ENCODE results near the gene PHAX.
"Not testable (repeated sequence)": the region's sequence is repeated elsewhere in the genome, so short reads cannot be mapped to it uniquely, and the experiment has no call there.

PHAX gene

GRCh38 chr5:126603402-126603991, 2.8 kb downstream of the PHAX start:
- no peak for DNase-seq (ENCODE audit: low read depth in 2 of 2, low spot score in 1 of 2)

GRCh38 chr5:126605525-126605924, 4.8 kb downstream of the PHAX start:
- no peak for DNase-seq (ENCODE audit: low read depth in 2 of 2, low spot score in 1 of 2)

DNA sequence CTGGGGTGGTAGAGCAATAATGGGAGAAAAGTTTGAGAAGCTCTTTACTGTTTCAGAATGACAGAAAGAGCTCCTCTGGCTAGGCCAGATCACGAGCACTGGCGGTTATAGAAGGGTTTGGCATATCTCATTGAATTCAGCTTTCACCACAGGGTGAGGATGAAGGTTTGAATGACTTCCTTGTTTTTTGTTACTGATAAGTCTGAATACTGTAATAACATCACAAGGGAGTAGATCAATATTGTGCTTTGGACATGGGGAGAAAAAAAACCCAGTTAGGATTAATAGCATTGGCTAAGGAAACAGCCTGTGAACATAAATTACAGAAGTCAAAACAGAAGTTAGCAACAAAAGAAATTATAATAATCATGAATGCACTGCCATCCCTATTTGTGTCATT, 9.4 kb downstream of the PHAX start:
- DNase-seq (ENCODE audit: low read depth in 2 of 2, low spot score in 1 of 2) = no peak

DNA sequence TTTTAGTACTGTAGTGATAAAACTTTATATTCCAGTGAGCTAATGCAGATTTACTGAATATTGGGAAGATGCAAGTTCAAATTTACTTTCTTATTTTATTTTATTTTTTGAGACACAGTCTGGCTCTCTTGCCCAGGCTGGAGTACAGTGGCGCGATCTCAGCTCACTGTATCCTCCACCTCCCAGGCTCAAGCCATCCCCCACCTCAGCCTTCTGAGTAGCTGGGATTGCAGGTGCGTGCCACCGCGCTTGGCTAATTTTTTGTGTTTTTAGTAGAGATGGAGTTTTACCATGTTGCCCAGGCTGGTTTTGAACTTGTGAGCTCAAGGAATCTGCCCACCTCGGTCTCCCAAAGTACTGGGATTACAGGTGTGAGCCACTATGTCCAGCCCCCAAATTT, 9.9 kb downstream of the PHAX start:
- no peak for DNase-seq (ENCODE audit: low read depth in 2 of 2, low spot score in 1 of 2)

DNA sequence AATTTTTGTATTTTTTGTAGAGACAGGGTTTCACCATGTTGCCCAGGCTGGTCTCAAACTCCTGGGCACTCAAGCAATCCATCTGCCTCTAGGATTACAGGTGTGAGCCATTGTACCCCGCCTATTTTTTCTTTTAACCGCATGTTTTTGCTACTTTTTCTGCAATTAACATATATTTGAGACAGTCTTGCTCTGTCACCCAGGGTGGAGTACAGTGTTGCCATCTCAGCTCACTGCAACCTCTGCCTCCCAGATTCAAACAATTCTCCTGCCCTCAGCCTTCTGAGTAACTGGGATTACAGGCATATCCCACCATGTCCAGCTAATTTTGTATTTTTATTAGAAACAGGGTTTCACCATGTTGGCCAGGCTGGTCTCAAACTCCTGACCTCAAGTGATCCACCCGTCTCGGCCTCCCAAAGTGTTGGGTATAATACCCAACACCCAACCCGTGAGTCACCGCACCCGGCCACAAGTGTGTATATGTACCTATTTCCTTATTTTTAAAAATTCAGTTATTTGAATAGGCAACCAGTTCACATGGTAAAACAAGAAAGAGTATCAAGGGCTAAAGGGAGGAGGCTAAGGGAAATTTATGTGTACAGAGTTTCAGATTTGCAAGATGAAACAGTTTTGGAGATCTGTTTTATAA, 13.3 kb downstream of the PHAX start:
- no peak for DNase-seq (ENCODE audit: low read depth in 2 of 2, low spot score in 1 of 2)

GRCh38 chr5:126615286-126615685, 14.5 kb downstream of the PHAX start:
- DNase-seq (ENCODE audit: low read depth in 2 of 2, low spot score in 1 of 2) = no peak

DNA sequence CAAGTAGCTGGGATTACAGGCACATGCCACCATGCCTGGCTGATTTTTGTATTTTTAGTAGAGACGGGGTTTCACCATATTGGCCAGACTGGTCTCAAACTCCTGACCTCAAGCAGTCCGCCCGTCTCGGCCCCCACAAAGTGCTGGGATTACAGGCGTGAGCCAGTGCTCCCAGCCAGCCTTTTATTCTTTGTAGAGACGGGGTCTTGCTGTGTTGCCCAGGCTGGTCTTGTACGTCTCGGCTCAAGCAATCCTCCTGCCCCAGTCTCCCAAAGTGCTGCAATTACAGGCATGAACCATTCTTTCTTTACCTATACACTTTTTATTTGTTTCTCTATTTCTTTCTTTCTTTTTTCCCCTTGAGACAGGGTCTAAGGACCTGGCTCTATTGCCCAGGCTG, 16.9 kb downstream of the PHAX start:
- not testable (repeated sequence) for DNase-seq (ENCODE audit: low read depth in 2 of 2, low spot score in 1 of 2)

GRCh38 chr5:126619781-126620180, 19.0 kb downstream of the PHAX start:
- no peak for DNase-seq (ENCODE audit: low read depth in 2 of 2, low spot score in 1 of 2)

GRCh38 chr5:126624534-126624933, 23.8 kb downstream of the PHAX start:
- DNase-seq (ENCODE audit: low read depth in 2 of 2, low spot score in 1 of 2) = no peak

- DNase-seq (ENCODE audit: low read depth in 2 of 2, low spot score in 1 of 2) = no peak
These were observed 27.4 kb downstream of the PHAX start for GRCh38 chr5:126628102-126628501.

- no peak for DNase-seq (ENCODE audit: low read depth in 2 of 2, low spot score in 1 of 2)
These were observed 31.2 kb downstream of the PHAX start for GRCh38 chr5:126631920-126632319.

GRCh38 chr5:126633552-126633951, 32.8 kb downstream of the PHAX start:
- no peak for DNase-seq (ENCODE audit: low read depth in 2 of 2, low spot score in 1 of 2)

- no peak for DNase-seq (ENCODE audit: low read depth in 2 of 2, low spot score in 1 of 2)
These were observed 34.8 kb downstream of the PHAX start for GRCh38 chr5:126635585-126635984.

- DNase-seq (ENCODE audit: low read depth in 2 of 2, low spot score in 1 of 2) = no peak
These were observed 36.2 kb downstream of the PHAX start for GRCh38 chr5:126636956-126637355.

DNA sequence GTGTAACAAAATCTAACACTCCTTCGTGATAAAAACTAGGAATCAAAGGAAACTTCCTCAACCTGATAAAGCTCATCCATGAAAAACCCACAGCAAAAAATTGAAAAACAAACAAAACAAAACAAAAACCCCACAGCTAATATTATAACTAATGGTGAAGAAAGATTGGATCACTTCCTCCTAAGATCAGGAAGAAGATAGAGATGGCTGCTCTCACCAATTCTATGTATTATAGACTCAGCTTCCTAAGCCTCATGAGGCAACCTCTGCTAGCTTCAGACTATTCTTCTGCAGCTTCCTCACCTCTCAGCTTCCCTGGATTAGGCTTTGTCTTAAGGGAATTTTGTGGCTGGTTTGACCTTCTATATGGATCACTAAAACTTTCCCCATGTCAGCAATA, 40.1 kb downstream of the PHAX start:
- no peak for DNase-seq (ENCODE audit: low read depth in 2 of 2, low spot score in 1 of 2)

DNA sequence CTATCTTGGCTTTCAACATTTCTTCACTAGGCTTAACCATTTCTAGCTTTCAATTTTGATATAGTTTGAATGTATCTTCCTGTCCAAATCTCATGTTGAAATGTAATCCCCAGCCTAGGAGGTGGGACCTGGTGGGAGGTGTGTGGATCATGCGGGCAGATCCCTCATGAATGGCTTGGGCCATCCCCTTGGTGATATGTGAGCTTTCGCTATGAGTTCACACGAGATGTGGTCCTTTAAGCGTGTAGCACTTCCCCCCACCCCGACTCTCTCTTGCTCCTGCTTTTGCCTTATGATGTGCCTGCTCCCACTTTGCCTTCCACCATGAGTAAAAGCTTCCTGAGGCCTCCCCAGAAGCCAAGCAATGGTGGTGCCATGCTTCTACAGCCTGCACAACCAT, 40.6 kb downstream of the PHAX start:
- no peak for DNase-seq (ENCODE audit: low read depth in 2 of 2, low spot score in 1 of 2)

DNA sequence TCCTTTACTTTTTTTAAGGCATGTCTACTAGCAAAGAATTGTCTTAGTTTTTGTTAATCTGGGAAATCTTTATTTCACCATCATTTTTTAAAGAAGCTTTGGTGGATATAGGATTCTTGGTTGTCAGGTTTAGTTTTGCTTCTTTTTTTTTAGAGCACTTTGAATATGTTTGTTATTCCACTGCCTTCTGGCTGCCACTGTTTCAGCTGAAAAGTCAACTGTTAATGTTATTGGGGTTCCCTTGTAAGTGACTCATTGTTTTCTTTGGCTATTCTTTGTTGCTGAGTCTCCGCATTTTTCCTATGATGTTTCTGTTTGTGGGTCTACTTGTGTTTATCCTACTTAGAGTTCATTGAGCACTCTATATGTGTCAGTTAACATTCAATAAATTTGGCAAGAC, 44.4 kb downstream of the PHAX start:
- DNase-seq (ENCODE audit: low read depth in 2 of 2, low spot score in 1 of 2) = no peak

GRCh38 chr5:126647071-126647470, 46.3 kb downstream of the PHAX start:
- DNase-seq (ENCODE audit: low read depth in 2 of 2, low spot score in 1 of 2) = no peak

DNA sequence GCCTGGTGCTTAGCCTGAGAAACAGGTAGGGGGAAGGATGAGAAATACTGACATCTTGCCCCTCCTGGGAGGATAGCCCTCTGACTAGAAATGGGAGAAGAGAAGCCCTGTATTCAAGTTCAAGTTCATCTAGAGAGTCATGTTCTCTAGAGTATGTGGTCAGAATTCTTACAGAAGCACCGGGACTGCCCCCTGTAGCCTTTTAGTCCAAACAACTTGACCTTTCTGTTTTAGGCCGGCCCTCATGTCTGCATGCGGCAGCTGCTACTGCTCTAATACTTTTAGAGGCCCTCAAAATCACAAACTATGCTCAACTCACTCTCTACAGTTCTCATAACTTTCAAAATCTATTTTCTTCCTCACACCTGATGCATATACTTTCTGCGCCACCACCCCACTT, 47.7 kb downstream of the PHAX start:
- no peak for DNase-seq (ENCODE audit: low read depth in 2 of 2, low spot score in 1 of 2)

DNA sequence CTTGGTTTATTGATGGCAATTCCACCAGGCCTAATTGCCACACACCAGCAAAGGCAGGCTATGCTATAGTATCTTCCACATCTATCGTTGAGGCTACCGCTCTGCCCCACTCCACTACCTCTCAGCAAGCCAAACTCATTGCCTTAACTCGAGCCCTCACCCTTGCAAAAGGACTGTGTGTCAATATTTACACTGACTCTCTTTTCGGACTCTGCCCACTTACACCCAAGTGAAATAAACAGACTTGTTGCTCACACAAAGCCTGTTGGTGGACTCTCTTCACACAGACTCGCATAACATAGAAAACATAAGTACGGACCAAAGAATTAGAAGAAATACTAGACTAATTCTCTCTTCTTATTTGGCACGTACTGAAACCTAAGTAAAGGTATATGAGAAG, 48.3 kb downstream of the PHAX start:
- not testable (repeated sequence) for DNase-seq (ENCODE audit: low read depth in 2 of 2, low spot score in 1 of 2)

GRCh38 chr5:126649709-126650108, 49.0 kb downstream of the PHAX start:
- not testable (repeated sequence) for DNase-seq (ENCODE audit: low read depth in 2 of 2, low spot score in 1 of 2)

DNA sequence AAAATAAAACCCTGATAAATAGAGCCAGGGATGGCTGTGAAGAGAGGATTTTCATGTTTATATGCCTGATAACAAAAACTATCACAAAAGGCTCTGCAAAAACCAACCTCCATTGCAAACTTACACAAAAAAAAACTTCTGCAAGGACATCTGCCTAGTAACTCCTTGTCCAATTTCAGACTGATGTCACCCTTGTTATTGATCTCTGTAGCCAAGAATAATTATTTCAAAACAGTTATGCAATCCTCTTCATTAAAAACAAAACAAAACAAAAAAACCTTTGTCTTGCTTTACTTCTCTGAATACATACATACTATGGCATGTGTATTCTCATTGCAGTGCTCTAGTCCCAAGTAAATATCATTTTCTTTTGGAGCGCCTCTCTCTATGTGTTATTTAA, 49.7 kb downstream of the PHAX start:
- no peak for DNase-seq (ENCODE audit: low read depth in 2 of 2, low spot score in 1 of 2)

DNA sequence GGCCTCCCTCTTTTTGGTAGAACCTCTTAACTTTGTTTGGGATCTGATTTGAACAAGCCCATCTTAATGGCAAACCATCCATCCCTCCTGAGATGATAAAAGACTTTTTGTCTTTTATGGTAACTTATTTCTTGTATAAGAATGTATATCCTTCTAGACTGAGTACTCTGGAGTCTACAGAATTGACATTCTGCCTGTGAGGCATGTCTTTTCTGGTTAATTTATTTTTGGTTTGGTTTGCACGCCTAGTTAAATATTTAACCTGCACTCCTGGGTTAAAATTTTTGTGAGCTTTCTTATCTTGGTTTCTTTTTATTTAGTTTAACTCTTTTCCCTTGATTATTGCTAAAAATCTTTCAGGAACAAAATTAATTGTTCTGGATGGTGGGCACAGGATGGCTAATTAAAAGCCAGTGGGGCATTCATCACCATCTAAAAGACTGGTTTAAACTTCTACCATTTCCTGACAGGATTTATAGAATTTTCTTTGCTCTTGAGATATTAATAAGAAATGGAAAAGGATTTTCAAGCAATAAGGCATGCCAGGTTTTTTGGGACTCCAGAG, 50.3 kb downstream of the PHAX start:
- DNase-seq (ENCODE audit: low read depth in 2 of 2, low spot score in 1 of 2) = no peak

Data from stimulated activated CD8-positive, alpha-beta memory T cell treated with anti-CD3 and anti-CD28 coated beads, Interleukin-4, amount 100 ng/mL, for 1 hour (primary cell).